NCI-H2196 treated with DMSO at 0.1 percent for 48 hours (cell line): ENCODE results near the gene SDK2.

Experiments
- DNase-seq: peaks from one replicate; lab custom pipeline; 2025; ENCODE audit not compliant: unreplicated experiment; lab: John Stamatoyannopoulos, UW

SDK2 gene

DNA sequence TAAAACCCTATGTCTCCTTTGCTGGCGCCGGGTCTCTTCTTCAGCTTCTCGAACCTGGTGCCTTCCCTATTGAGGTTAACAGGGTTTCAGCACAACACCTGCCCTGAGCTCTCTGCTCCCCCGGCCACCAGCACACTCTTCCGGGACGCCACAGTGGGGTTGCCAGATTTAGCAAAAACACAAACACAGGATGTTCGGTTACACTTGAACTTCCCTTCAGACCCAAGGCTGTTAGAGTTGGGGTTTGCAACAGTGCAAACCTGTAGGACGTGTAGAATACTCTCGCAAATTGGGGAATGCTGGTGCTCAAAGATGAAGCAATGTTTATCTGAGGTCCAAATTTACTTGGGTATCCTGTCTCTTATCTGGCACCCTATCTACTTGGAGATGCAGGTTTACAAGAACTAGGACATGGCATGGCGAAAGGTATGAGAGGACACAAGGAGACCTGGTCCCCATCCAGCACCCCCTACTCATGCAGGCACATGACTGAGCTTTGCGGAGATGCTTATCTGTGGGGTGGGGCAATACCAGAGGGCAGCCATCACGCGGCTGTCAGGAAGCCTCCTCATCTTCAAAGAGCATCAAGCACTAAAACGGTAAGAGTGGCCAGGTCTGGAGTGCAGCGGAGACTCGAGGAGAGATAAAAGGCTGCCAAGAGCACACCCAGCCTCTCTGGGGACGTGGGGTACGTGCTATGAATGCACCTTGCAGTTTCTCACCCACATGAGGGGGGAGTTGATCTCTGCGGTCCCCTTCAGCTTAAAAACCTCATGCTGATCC, 52.8 kb downstream of the SDK2 start:
- DNase-seq = no peak

DNA sequence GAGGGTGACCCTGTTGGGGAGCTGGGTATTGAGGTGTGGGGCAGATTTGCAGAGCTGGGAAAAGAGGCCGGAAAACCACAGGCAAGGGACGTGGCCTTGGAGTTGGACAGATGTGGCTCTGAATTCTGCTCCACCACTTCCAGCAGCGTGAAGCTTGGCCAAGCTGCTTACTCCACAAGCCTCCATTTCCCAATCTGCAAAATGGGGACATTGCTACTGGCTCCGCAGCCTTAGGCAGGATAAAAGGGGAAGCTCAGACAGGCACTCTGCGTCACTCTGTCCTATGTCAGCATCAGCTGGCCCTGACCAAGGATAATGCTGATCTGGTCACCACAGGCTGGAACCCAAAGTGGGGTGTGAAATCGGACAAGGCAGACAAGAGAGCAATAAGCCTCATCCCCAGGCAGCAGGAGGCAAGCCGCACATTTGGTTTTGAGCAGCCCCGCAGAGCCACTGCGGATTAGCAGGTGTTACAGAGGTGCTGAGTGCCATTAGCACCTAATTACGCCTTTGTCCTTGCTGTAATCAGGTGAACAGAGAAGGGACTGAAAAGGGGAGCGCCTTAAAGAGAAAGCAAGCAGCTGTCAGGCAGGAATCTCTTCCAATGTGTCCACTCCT, 54.8 kb downstream of the SDK2 start:
- DNase-seq = no peak

DNA sequence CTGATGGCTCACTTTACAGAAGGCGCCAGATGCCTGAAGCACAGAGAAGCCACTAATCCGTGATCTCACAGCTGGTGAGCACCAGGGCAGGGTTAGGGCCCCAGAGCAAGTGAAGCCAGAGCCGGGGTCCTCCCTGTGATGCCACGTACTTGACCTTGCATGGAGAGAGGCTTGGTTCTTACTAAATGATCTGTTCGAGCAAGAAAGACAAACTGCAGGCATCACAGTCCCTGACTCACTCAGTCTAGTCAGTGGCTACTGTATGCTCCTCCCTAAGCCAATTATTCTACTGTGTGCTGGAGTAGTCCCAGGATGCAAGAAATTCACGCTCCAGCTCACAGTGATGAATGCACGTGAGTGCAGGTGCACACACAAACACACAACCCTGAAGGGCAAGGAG, 55.4 kb downstream of the SDK2 start:
- DNase-seq = no peak

DNA sequence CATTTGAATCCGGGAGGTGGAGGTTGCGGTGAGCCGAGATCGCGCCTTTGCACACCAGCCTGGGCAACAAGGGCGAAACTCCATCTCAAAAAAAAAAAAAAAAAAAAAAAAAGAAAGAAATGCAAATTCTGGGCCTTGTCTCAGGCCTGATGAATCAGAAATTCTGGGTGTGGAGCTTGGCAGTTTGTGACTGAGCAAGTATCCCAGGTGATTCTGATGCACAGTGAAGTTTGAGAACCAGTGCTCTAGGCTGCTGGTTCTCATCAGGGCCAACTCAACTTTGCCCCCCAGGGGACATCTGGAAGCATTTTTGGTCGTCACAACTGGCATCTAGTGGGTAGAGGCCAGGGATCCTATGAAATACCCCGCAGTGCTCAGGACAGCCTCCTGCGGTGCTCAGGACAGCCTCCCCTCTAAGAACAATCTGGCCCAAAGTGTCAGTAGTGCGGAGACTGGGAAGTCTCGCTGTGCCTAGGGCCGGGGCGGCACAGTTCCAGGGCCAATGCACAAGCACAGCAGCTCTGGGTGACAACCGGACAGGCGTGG, 55.9 kb downstream of the SDK2 start:
- no peak for DNase-seq

DNA sequence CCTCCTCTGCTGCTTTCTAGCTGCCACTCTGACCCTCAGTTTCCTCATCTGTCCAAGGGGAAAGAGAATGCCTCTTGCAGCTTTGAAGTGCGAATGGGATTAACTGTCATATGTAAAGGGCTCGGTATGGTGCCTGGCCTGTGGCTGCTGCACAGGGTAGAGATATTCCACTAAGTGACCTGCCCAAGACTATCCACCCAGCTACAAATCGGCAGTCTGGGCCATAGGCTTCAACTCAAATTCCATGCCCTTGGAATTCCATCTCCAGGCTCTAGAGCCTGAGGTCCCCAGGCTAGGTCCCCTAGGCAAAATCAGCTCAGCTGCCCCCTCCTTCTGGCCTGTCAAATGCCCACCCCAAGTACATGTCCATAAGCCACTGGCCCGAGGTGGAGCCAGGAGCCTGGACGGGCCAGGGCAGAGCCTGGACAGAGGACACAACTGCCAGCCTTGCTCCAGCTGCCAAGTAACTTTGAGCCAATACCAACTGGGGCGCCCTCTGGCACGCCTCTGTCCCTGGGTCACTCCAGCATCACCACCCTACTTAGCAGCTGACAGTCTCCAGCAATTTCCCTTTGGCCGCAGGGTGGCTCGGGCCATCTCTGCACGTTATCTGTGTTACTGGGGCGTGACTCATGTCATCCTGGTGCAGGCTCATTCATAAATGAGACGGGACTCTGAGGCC, 57.2 kb downstream of the SDK2 start:
- DNase-seq = no peak

DNA sequence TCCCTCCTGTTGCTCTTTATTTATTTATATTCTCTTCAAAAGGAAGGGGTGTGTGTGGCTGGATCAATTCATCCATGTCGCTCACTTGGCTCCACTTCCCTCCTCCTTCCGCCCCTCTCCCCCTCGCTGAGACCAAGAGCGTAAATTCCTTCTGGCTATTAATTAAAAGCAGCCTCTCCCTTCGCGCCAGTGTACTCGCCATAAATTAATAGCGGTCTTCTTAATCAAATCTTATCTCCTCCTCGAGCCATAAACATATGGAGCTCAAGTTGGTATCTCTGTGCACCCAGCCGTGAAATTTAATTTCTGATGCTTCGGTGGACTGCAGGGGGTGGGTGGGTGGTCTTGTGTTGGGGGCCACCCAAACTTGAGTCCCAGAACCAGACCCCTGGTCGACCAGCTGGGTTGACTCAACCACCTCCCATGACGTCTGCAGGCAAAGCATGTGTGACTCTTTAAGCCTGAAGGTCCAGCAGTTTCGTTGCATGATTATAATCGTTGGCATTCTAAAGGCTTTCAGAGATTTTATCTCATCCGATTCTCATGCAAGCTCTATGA, 57.9 kb downstream of the SDK2 start:
- no peak for DNase-seq

DNA sequence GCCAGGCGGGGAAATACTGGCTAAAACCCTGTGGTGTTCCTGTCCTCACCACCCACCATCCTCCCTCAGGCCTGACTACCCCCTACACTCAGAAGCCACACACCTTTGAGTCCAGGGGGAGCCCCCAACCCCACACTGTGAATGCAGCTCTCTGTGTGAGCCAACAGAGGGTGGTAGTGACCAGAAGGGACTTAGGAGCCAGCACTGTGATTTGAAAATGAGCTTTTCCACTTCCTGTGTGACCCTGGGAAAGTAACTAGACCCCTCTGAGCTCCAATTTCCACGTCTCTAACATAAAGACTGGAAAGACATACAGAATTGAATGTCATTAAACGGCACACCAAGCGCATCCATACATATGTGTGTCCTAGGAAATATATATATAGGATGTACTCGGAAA, 58.7 kb downstream of the SDK2 start:
- DNase-seq = no peak

DNA sequence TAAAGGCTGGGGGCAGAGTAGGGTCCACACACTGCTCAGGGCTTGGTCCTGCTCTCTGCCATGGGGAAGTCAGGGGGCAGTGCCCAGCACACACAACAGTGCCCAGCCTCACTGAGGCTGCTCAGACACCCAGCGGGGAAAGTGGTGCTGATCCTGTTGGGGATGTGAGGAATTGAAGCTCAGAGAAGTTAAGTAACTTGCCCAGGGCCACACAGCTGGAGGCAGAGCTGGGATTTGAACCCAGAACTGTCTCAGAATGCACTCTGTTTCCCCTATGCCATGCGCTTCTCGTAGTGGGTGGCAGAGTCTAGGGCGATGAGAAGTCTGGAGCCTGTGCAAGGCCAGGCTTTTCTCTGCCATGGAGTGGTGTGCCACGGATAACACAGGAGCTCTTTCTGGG, 59.3 kb downstream of the SDK2 start:
- DNase-seq = no peak

DNA sequence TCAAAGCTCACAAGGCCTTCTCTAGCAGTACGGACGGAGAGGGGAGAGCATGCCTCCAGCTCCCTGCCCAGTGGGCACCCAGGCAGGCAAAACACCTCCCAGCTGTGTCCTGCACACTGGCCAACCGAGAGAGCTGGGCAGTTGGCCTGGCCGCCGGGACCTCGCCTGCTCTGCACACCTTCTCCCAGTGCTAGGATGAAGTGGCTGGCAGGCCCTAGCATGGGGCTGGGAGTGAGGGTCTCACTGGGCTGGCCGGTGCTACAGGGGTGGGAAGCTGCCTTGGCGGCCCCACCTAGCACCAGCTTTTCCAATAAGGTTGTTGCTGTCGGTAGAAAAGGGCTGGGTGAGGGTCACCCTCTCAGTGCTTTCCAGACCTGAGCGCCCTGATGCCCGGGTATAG, 60.2 kb downstream of the SDK2 start:
- DNase-seq = no peak

DNA sequence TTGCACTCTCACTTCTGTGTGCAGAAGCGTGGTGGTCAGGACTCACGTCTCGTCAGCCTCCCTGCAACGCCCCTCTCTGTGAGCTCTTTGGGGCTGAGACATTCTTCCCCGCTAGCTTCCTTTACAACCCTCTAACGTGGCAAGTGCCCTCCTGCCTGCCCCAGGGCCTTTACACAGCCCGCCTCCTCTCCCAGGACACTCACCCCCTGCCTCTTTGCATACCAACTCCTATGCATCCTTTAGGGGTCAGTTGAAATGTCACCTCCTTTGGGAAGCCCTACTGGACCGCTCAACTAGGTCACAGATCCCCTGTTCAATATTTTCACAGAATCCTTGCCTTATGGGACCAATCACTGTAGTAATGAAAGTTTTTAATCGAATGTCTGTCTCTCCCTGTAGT, 61.4 kb downstream of the SDK2 start:
- DNase-seq = no peak

DNA sequence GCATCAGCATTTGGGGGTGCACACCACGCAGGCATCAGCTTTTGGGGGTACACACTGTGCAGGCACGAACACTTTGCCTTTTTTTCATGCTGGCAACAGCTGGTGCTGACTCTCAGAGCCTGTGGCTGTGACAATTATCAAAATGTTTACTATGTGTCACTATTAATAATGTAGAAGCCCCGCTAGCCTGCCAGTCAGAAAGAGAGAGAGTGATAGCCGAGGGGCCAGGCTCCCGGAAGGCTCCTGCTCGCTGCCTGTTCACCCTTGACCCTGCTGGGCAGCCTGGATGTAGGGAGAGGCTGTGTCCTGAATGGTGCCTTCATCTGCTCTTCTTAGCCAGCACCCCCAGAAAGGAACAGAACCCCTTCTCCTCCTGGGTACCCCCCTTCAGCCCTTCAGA, 61.9 kb downstream of the SDK2 start:
- DNase-seq = no peak

DNA sequence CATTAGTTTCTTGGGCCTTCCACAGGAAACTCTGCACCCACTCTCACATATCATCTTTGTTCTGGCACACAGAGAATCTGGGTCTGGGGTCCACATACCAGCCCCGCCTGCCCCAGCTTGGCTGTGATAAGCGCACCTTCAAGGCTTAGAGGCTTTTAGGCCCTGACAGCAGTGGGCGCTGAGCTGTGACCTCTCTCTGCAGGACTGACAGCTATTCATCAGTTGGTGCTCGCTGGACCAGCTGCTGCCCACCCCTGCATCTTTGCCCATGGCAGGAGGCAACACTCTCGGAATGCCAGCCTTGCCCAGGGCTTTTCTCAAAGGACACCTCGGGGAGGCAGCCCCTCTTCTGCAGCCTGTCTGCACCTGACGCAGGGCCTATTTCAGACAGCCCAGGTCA, 62.9 kb downstream of the SDK2 start:
- DNase-seq = no peak

DNA sequence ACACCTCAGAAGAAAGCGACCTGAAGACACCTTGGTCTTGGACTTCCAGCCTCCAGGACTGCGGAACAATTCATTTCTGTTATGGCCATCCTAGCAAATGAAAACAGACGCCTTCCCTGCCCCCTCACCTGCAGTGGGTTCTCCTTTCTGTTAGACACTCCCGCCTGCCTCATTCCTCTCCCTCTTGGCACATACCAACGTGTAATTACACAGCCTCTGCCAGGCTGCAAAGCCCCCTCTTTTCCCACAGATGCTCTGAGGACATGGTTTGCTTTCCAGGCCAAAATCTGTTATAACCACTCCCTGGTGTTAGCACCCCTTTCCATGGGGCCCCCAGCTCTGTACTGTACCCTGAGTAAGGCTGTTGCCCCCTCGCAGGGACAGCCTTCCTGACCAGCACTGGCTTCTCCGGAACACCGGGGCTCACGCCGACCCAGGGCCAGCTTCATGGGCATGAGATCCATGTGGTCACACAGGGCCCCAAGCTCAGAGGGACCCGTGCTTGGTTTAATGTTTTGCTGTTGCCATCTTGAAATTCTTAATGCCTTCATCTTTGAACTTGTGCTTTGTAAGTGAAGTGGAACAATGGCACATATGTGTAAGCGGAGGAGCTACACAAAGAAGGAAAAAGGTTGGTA, 64.1 kb downstream of the SDK2 start:
- DNase-seq = no peak

DNA sequence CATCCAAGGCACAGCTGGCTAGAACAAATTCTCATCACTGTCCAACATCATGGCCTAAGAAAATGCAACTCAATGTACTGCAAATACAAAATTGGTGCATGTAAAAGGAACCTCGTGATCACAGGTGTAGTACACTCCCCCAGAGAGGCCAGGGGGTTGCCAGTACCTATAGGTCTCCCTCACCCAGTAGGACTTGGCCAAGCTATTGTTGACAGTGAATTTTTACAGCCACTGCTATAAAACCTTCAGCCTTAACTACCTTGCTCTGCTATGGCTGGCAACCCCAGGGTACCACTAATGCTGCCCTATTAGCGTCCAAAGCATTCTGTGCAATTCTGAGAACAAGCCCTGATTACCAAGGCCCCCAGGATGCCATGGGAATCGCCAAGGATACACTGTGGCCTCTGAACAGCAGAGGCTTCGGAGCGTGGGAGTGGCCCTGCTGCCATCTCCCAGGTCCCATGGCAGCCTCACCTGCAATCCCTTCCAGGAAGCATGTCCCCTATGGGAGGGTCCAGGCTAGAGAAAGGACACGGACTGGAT, 67.6 kb downstream of the SDK2 start:
- DNase-seq = no peak

DNA sequence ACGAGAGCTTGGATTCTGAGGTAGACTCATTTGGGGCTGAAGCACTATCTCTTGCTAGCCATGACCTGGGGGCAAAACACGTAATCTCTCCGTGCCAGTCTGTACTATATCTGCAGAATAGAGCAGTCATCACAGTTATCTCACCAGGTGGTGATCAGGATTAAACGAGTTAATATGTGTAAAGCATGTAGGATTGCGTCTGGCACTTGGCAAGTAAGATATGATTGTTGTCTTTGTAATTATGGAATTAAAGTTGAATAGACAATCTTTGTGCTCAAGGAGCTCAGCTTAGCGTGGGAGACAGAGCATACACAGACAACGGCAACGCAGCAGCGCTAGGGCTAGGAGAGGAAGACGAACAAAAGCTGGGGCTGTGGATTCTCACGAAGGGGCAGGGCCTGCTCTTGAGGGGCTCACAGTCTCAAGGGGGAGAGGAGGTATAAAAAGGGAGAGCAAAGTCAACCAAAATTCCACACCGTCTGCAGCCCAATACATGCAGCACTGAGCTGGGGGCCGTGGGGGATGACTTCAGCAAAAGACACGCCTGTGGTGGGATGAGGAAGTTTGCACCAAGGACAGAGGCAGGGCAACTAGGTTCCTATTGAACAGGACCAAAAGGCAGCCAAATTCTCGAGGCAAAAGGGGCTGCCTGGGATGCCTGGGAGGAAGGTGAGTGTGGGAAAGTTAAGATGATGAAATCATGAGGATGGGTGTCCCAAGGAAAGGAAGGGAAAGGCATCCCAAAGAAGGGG, 68.6 kb downstream of the SDK2 start:
- no peak for DNase-seq

DNA sequence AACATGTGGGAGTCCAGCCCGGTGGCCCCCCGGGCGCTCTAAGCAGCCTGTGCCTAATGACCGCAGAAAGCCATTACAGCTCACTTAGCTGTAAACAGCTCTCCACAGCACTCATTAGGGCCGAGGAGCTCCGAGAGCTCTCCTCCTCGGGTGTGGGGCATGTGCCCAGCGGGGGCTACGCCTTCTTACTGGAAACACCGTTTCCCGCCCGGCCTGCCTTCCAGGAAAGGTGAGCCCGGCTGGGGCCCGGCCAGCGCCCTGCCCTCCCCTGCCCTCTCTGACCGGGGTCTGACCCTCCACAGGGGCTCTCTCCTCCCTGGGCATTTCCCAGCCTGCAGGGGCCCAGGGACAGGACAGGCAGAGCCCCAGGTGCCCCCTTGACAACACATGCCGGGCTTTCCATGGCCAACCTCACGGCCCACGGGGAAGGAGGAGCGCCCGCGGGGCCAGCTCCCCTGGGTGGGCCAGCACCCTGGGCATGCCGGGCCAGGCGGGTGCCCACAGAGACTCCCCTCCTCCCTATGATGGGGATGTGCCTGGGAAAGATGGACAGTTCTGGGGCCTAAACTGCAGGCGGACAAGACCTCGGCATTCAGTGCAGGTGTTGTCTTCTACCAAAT, 72.6 kb downstream of the SDK2 start:
- DNase-seq = no peak

DNA sequence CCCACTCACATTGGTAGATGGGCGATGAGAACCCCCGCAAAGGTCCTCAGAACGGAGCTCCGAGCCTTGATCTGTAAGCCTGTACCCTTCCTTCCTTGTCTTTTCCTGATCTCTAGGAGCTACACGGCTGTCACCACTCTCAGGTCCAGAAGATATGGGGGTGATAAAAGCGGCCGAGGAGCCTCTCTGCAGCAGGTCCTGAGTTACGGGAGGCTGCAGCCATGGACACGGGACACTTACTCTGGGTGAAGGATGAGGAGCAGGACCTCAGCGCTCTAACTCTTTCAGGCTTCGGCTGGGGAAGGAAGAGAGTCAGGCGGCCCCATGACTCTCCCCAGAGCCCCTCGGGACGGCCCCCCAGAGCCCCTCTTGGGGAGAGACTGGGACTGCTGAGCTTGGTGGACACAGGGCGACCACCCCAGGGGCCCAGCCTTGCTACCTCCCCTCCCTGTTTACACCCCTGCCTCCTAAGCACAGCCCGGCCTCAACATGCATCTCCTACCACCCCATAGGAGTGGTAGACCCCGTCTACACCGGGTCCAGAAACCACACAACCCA, 74.4 kb downstream of the SDK2 start:
- no peak for DNase-seq

DNA sequence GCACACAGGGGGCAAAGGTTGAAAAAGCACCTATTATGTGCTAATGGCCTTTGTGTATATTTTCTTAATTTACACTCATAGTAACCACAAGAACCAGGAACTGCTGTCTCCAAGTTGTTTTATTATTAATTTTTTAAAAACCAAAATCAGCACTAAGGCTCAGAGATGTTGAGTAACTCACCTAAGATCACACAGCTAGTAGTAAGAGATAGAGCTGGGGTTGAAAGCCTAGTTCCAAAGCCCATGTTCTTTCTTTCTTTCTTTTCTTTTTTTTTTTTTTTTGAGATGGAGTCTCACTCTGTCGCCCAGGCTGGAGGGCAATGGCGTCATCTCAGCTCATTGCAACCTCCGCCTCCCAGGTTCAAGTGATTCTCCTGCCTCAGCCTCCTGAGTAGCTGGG, 75.3 kb downstream of the SDK2 start:
- DNase-seq = no peak

DNA sequence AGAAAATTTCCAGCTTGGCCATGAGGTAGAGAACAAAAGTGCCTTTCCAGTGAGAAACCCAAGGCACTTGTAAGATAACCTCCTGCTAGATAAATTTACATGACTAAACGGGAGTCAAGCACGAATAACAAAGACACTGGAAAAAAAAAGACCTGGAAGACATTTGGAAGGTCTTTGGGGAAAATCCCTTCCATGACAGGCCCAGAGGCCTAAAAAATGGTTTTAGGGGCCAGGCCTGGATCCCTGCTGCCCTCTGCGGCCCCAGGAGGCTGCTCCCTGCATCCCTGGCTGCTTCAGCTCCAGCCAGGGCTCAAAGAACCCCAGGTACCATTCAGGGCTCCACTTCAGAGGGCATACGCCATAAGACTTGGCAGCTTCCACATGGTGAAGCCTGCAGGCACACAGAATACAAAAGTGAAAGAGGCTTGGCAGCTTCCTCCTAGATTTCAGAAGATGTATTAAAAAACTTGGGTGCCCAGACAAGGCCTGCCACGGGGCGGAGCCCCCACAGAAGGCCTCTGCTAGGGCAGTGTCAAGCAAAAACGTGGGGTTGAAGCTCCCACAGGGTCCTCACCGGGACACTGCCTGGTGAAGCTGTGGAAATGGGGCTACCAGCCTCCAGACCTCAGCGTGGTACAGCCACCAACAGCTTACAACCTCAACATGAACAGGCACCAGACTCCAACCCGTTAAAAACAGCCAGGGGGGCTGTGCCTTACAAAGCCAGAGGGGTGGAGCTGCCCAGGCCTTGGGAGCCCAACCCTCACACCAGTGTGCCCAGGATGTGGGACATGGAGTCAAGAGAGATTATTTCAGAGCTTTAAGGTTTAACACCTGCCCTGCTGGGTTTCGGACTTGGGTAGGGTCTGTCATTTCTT, 77.1 kb downstream of the SDK2 start:
- no peak for DNase-seq
